SIG-M5 treated with dmso at 0.1 percent for 504 hours (cell line): ENCODE results near the gene RIMKLB.

Experiments
- DNase-seq: peaks from one replicate; lab custom pipeline; 2025; ENCODE audit not compliant: unreplicated experiment; lab: John Stamatoyannopoulos, UW

Gene RIMKLB, protein sequence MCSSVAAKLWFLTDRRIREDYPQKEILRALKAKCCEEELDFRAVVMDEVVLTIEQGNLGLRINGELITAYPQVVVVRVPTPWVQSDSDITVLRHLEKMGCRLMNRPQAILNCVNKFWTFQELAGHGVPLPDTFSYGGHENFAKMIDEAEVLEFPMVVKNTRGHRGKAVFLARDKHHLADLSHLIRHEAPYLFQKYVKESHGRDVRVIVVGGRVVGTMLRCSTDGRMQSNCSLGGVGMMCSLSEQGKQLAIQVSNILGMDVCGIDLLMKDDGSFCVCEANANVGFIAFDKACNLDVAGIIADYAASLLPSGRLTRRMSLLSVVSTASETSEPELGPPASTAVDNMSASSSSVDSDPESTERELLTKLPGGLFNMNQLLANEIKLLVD

DNA sequence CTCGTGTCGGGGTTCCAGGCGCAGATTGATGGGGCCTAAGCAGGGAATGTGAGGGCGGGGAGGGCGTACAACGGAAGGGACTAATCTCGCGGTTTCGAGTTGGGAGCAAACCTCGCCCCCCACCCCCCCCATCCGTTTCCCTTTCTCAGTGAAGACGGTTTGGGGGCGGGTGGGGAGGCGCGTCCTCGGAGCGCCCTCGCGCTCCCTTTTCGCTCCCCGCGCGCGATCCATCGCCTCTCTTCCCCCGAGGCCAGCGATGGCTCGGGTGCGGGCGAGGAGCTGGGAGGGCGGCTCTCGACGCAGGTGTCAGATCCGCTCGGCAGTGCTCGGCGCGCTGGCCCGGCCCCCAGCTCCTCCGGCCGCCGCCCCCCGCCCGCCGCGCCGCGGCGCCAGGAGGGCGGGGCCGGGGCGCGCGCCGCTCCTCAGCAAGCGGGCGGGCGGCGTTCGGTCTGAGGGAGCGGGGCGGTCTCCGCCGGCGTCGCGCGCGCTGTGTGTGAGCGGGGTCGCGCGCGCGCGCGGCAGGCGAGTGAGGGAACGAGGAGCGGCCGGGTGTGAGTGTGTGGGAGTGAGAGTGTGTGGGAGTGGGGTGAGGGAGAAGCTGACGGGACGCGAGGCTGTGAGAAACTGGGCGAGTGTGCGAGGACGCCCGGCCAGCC, at the start of gene RIMKLB:
Gene RIMKLB (plus strand): TSS at position 516 of the 656 bp plus-strand sequence. CDS start 15,876 bp downstream, outside the sequence.
- DNase-seq: peak; percentile 72

DNA sequence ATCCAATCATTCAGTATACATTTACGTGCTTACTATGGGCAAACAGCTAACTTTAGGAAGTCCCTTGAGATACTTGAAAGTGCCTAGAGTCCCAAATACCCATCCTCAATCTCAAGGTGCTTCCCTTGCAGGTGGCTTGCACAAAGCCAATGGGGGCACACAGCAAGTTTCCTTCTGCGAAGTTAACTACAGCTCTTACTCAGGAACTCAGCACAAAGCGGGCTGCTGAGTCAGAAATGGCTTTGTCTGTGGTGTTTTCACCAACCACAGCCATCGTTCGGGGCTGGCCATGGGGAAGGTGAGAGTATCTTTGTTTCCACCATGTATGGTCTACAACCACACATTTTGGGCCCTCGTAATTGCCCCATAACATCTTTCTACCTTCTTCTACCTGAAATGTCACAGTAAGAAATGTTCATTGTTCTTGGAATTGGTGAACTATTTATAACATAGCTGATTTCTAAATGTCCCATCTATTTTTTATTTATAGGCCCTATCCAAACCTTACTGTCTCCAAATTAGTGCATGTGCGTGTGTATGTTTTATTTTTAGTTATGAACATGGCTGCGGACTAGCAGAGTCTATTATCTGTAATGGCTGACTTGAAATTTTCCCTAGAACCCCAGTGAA, 49.1 kb upstream of the RIMKLB start:
- no peak for DNase-seq

DNA sequence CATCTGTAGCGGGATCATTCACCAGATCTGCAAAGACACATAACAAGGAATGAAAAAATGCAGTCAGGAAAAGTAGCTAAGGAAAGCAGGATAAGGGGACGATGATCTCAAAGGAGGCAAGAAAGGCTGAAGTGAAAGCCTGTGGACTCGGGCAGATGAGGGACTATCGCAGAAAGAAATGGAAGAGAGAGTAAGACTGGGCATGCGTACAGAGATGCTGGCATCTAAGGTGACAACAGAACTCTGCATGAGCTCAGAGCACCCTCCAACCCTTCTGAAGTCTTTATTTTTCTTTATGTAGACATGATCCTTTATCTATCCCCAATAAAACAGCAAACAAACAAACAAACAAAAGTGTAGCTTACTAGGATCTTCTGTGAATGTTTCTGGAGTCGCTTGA, 42.4 kb upstream of the RIMKLB start:
- DNase-seq: no peak

DNA sequence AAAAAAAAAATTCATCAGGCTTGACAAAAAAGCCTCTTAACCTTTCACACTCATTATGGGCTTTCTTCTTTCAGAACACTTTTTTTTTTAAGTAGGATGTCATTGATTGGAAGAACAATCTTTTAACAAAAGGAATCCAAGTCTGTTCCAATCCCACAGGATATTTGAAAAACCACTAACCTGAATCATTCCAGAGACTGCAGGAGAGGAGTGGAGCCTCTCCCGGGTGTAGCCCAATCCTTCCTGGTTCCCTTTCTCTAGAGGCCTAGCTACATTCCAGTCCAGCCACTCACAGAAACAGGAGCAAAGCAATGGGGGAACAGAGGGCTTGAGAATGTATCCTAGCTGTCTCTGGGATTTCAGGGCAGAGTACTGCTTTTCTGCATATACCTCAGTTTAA, 39.4 kb upstream of the RIMKLB start:
- DNase-seq: no peak

DNA sequence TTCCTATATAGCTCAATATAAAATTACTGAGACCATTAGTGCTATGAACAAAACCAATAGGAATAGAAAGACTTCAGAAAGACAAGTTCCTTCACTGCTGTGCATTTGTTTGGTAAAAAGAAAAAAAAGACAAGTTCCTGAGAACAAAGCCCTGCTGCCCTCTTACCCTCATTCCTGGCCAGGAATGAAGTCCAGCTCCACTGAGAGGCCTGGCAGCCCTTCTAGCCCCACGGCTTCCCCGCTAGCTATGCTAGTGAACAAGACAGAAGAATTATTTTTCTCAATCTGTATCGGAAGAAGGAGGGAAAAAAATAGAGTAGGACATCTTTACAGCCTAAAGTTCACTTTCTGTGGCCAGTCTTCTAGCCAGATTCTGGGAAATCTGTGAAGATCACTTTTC, 36.8 kb upstream of the RIMKLB start:
- DNase-seq: no peak

DNA sequence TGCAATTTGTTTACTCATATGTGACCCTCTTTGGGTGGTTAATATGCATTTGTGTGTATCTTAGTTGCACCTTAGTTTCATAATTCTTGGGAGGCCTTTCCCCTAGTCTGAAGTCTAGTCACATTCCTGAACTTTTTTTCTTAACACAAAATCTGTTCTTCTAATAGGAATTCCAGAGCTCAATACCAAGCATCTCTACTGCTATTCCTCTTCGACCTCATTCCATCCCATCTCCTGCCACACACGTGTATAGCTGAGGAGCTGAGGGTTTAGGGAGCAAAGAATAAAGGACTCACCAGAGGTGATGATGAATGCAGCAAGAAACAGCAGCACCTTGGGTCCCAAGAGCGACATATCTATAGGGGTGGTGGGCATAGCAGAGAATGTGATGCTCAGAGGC, 36.0 kb upstream of the RIMKLB start:
- no peak for DNase-seq

DNA sequence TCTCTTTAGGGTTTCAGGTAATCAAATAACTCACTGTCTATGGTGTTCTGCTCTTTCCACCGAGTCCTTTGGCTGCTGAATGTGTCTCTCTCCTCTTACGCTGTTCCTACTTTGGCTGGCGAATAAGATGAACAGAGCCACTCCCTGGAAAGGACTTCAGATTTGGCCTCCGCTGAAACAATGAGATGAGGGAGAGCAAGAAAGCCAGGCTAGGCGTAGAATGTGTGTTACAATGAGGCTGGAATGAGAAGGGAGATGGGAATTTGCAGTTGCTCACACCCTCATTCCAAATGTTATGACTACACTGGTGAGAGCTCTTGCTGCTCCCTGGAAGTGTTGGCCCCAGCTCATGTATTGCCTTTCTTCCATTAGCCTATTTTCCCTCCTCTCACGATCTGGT, 35.2 kb upstream of the RIMKLB start, which contains the start of gene MFAP5:
Gene MFAP5 (minus strand): TSS at position 234 of the 400 bp plus-strand sequence. CDS start 722 bp downstream, outside the sequence.
- no peak for DNase-seq

DNA sequence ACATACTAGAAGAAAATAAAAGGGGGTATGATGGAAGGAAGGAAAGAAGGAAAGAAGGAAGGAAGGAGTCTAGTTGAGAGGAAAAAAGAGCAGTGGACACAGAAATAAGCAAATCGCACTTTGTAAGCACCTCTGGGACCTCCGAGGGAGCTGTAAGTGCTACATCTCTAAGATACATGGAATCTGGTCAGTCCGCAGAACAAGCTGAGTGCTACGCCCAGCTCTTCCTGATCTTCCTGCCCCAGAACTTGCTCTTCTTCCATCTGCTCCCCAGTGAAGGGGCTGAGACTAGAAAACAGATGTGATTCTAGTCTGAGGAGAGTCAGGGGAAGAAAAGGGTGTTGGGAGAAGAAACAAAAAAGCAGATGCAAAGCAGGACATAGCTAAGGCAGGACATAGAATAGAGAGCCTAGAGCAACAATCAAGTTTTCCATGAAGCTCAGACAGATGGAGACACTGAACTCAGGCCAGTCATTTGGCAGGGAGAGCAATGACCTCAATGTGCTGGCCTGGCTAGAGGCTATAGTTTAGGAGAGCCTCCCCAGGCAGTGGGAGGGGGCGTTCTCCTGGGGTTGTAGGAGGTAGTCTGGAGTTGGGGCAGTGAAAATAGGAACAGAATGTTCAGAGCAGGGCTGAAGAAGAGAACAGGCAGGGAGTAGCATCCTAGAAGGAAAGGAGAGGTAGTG, 33.4 kb upstream of the RIMKLB start:
- no peak for DNase-seq

DNA sequence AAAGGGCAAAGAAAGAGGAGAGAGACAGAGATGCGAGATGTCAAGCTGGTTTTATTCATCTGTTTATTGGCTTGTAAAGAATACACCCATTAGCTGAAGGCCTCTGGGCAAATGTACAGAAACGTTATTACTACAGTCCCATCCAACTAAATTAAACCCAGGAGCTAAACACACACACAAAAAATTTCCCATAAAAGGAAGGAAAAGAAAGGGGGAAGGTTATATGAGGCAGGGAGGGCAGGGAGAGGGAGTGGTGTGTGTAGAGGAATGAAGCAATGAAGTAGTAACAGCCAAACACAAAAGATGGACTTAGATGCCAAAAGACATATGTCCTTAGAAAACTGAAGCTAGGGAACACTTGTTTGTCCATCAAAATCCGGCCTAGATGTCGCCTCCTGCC, 32.0 kb upstream of the RIMKLB start:
- no peak for DNase-seq

DNA sequence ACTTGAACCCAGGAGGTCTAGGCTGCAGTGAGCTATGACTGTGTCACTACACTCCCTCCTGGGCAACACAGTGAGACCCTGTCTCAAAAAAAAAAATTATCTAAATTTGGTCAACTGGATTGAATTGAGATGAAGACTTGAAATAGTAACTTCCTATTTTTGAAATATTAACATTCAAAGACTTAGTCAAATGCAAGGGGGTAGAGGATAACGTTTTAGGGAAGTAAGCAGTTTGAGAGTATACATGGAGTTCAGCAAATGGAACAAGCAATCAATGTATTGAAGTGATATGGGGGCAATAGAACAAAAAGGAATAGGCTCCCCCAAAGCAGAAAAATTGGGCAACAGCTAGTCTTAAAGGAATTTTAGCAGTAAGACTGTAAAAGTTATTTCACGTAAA, 30.5 kb upstream of the RIMKLB start:
- peak; percentile 61 for DNase-seq

DNA sequence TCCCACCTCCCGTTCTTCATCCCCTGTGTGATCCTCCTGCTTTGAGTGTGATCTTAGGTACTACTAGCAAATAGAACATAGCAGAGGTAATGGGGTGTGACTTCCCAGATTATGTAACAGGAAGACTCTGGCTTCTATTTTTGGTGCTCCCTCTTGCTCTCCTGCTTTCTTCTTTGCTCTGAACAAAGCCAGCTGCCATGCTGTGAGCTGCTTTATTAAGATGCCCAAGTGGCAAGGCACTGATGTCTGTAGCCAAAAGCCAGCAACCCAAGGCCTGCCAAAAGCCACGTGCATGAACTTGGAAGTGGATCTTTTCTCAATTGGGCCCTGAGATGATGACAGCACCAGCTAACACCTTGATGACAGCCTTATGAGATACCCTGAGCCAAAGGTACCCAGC, 29.4 kb upstream of the RIMKLB start:
- no peak for DNase-seq

DNA sequence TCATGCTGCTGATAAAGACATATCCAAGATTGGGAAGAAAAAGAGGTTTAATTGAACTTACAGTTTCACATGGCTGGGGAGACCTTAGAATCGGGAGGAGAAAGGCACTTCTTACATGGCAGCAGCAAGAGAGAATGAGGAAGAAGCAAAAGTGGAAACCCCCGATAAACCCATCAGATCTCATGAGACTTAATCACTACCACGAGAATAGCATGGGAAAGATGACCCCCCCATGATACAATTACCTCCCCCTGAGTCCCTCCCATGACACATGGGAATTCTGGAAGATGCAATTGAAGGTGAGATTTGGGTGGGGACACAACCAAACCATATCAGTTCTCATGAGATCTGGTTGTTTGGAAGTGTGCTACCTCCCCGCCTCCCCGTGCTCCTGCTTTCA, 25.4 kb upstream of the RIMKLB start:
- no peak for DNase-seq

DNA sequence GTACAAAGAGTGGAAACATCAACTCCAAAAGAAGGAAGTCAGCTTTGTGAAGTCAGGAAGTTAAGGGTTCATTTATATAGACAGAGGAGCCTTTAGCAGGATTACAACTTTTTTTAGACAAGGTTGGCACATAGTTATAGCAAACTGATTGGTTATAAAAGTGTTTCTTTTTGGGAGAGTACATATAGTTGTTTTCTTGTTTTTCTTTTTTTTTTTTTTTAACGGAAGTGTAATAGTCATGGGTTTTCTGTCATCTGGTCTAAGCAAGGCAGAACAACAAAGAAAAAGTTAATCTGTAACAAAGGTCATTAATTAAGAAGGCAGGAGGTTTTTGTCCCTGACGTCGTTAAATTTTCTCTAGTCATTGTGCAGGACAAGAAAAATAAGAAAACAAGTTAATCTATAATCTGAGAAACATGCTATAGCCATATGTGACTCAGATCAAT, 22.2 kb upstream of the RIMKLB start:
- DNase-seq: peak; percentile 36

DNA sequence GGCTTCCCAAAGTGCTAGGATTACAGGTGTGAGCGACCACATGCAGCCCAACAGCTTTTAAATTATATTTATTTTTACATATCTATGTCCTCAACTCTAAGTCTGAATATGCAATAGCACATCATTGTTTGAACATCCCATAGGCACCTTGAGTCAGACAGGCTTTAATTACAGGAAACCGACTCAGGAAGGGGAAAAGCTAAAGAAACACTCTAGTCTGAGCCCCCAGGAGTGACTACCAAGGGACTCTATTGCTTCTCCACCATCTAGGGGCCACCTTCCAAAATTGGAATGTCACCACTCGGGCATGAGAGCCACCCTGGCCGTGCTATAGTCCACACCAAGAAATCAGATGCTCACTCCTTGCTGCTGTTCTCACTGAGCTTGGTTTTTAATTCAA, 21.1 kb upstream of the RIMKLB start:
- DNase-seq: no peak

DNA sequence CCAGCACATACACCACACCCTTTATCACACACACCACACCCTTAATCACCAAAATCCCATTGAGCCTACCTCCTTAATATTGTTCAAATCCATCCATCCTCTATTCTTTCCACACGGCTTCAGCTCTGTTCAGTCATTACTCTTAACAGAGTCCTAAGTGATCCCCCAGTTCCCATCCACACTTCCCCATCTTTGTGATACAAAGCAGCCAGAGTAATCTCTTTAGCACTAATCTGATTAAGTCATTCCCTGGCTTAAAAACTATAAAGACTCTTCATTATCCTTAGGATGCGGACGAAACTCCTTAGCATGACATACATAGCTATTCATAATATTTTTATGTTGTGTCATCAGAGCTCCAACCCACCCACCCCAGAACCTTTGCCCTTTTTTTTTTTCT, 20.4 kb upstream of the RIMKLB start:
- DNase-seq: no peak

DNA sequence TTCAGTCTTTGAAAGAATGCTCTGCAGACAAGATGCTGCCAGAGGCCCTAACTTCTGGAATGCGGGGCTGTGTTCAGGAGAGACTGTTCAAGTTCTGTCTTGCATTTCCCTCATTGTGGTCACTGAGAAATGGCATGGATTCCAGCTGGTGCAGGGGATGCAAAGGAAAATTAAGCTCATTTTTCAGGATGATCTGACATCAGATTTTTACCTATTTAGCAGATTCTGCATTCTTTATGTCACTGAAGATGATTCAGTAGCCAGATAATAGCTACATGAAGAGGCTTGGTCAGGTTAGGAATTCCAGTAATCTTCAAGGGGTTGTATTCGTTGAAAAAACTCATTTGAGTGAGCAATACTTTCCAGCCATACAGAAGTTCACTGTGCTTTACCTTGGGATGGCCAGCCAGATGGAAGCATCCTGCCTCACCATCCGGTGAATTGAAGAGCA, 19.1 kb upstream of the RIMKLB start:
- DNase-seq: no peak

DNA sequence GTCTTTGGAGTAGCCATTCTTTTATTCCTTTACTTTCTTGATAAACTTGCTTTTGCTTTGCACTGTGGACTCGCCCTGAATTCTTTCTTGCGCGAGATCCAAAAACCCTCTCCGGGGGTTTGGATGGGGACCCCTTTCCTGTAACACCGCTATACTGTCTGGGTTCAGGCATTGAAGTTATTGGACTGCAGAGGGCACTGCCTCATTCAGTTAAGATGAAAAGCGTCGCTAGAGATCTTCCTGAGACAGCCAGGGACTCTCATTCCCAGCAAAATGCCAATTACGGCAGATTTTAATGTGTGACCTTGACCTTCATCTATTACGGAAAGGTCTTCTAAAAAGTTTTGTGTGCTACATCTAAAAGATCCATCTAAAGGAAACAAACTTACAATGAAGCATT, 17.3 kb upstream of the RIMKLB start:
- no peak for DNase-seq

DNA sequence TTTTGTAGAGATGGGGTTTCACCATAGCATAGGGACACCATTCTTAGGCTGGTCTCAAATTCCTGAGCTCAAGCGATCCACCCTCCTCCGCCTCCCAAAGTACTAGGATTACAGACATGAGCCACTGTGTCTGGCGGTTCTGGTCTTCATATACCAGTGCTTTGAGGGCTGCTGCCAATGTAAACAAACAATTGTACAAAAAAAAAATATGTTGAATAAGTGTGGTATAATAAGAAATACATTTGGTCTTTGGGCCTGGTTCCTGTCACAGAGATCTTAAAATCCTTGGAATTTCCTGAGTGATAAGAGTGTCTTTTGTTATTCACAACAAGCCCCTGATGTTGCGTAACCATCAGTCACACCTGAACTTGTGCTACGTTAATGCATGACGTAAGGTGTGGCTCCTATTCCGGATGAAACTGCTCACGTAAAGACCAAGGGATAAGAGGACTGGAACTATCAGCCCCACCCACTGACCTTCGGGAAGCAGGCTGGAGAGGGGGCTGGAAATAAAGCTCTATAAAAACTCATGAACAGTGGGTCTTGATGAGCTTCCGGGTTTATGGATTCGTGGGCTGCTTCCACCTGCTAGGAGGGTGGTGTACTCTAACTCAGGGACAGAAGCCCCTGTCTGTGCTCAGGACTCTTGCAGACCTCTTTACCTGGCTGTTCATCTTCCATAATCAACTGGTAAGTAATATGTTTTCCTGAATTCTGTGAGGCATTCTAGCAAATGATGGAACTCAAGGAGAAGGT, 16.5 kb upstream of the RIMKLB start:
- DNase-seq: no peak

DNA sequence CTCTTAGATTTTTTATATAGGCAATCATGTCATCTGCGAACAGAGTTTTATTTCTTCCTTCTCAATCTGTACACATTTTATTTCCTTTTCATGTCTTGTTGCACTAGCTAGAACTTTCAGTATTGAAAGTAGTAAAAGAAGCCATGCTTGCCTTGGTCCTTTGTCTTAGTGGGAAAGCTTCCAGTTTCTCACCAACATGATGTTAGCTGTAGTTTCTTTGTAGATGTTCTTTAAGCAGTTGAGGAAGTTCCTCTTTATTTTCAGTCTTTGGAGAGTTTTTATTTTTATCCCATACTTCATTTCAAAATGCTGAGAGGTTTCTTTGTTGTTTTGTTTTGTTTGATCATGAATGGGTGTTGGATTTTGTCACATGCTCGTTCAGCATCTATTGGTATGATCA, 12.7 kb upstream of the RIMKLB start:
- DNase-seq: no peak

DNA sequence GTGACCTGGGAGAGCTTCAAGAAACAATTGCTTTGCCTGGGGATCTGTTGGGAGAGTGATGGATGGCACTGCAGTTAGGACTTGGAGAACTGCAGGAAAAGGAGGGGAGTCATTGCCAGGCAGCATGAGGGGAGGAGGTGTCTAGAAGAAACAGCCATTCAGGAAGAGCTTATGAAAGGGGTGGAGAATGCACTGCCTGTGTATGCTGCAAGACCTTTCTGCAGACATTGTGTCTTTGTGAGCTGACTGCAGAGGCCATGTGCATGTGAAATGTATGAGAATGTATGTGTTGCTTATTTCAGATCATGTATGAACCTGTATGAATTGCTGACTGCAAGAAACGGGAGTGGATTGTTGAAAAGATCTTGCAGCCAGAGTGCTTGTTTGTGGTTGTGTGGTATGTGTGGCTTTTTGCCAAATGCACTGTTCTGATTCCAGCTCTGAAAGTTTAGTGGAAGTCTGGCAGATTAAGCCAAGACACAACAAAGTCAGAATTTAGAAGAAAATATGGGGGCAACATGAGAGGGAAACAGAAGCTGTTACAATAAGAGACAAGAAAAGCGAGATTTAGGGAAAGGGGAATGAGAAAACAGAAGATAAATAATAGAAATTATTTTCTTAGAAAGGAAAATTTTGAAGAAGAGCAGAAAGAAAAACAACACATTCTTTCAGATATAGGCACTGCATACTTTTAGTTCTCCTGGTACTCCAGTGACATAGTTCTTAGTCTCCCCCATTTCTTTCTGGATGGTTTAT, 9.8 kb upstream of the RIMKLB start:
- DNase-seq: peak; percentile 64
